Measurements from ENCODE around the gene CYP11A1.

CYP11A1 gene

DNA sequence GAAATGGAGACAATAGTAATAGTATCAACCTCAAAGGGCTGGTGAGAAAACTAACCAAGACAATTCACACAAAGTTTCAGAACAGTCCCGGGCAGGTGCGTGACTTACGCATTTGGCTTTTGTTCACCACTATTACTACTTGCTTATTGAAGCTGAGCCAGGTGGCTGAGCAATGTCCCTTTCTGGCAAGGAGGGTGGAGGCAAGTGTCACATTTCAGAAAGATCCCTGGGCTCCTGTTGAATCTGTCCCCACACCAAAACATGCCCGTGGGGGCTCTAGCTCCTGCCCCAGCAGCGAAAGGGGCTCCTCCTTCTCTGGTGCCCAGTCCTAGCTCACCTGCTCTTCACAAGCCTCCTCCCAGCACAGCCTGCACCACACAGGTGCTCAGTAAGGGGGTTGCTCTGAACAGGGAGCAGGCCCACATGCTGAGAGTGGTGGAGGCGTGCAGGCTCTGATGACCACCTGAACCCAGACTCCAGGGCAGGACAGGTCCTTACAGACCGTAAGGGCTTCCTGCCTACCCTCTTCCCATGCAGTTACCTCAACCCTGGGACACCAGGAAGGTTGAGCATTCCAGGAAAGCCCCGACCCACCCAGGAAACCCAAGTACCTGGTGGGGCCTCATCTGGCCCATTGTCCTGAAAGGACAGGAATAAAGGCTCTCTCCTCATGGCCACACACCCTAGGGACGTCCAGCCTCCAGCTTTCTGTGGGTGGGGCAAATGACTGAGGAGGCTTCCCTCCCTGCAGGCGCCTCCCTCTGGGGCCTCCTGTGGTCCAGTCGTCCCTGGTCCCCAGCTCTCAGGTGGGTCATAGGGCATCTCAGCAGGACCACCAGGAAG is 33.7 kb upstream of the CYP11A1 start:
- no peak overlapping the region for H3K4me3 ChIP-seq (replicated peaks; ENCODE audit: insufficient read depth, low read length)
- no peaks in the 10 kb centered on the region for H3K27me3 ChIP-seq (ENCODE audit: insufficient read depth, poor library complexity, severe bottlenecking)
- DNase-seq (ENCODE audit: low read depth in 1 of 2, low spot score in 1 of 2) = no peak
- TF ChIP-seq SPI1 (IDR thresholded peaks at IDR 0.05; ENCODE audit: borderline replicate concordance, low read depth) = no peak
- no peak for TF ChIP-seq GABPA (IDR thresholded peaks at IDR 0.05; ENCODE audit: low read depth)
- TF ChIP-seq, protein P1, sequence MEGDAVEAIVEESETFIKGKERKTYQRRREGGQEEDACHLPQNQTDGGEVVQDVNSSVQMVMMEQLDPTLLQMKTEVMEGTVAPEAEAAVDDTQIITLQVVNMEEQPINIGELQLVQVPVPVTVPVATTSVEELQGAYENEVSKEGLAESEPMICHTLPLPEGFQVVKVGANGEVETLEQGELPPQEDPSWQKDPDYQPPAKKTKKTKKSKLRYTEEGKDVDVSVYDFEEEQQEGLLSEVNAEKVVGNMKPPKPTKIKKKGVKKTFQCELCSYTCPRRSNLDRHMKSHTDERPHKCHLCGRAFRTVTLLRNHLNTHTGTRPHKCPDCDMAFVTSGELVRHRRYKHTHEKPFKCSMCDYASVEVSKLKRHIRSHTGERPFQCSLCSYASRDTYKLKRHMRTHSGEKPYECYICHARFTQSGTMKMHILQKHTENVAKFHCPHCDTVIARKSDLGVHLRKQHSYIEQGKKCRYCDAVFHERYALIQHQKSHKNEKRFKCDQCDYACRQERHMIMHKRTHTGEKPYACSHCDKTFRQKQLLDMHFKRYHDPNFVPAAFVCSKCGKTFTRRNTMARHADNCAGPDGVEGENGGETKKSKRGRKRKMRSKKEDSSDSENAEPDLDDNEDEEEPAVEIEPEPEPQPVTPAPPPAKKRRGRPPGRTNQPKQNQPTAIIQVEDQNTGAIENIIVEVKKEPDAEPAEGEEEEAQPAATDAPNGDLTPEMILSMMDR (IDR thresholded peaks at IDR 0.05; ENCODE audit: insufficient read depth, low read length) = no peak
- TF ChIP-seq, protein P2, sequence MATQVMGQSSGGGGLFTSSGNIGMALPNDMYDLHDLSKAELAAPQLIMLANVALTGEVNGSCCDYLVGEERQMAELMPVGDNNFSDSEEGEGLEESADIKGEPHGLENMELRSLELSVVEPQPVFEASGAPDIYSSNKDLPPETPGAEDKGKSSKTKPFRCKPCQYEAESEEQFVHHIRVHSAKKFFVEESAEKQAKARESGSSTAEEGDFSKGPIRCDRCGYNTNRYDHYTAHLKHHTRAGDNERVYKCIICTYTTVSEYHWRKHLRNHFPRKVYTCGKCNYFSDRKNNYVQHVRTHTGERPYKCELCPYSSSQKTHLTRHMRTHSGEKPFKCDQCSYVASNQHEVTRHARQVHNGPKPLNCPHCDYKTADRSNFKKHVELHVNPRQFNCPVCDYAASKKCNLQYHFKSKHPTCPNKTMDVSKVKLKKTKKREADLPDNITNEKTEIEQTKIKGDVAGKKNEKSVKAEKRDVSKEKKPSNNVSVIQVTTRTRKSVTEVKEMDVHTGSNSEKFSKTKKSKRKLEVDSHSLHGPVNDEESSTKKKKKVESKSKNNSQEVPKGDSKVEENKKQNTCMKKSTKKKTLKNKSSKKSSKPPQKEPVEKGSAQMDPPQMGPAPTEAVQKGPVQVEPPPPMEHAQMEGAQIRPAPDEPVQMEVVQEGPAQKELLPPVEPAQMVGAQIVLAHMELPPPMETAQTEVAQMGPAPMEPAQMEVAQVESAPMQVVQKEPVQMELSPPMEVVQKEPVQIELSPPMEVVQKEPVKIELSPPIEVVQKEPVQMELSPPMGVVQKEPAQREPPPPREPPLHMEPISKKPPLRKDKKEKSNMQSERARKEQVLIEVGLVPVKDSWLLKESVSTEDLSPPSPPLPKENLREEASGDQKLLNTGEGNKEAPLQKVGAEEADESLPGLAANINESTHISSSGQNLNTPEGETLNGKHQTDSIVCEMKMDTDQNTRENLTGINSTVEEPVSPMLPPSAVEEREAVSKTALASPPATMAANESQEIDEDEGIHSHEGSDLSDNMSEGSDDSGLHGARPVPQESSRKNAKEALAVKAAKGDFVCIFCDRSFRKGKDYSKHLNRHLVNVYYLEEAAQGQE (IDR thresholded peaks at IDR 0.05; ENCODE audit: insufficient replicate concordance, low read depth) = no peak
- no peak for TF ChIP-seq POLR2AphosphoS5 (IDR thresholded peaks at IDR 0.05; ENCODE audit: low read depth)
- no peak overlapping the region for H3K27ac ChIP-seq (replicated peaks)

DNA sequence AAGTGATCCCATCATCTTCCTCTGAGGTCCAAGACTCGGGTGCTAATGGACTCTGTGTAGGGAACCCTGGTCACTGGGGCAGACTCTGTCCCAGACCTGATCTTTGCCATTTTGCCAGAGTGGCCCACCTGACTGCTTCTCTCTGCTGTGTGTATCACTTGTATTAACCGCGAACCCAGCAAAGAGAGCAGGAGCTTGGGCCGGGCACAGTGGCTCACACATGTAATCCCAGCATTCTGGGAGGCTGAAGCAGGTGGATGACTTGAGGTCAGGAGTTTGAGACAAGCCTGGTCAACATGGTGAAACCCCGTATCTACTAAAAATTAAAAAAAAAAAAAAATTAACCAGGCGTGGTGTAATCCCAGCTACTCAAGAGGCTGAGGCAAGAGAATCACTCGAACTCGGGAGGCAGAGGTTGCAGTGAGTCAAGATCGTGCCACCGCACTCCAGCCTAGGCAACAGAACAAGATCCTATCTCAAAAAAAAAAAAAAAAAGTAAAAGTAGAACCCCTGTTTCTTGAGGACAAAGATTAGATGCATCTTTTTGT is 32.9 kb upstream of the CYP11A1 start:
- TF ChIP-seq, protein P1 (IDR thresholded peaks at IDR 0.05; ENCODE audit: insufficient read depth, low read length) = no peak
- TF ChIP-seq SPI1 (IDR thresholded peaks at IDR 0.05; ENCODE audit: borderline replicate concordance, low read depth) (no peak), GABPA (IDR thresholded peaks at IDR 0.05; ENCODE audit: low read depth) (no peak), POLR2AphosphoS5 (IDR thresholded peaks at IDR 0.05; ENCODE audit: low read depth) (no peak)
- TF ChIP-seq, protein P2 (IDR thresholded peaks at IDR 0.05; ENCODE audit: insufficient replicate concordance, low read depth) = no peak
- H3K27me3 ChIP-seq (ENCODE audit: insufficient read depth, poor library complexity, severe bottlenecking) = no peaks in the 10 kb centered on the region
- H3K27ac ChIP-seq (replicated peaks) = no peak overlapping the region
- no peak overlapping the region for H3K4me3 ChIP-seq (replicated peaks; ENCODE audit: insufficient read depth, low read length)
- DNase-seq (ENCODE audit: low read depth in 1 of 2, low spot score in 1 of 2) = no peak

DNA sequence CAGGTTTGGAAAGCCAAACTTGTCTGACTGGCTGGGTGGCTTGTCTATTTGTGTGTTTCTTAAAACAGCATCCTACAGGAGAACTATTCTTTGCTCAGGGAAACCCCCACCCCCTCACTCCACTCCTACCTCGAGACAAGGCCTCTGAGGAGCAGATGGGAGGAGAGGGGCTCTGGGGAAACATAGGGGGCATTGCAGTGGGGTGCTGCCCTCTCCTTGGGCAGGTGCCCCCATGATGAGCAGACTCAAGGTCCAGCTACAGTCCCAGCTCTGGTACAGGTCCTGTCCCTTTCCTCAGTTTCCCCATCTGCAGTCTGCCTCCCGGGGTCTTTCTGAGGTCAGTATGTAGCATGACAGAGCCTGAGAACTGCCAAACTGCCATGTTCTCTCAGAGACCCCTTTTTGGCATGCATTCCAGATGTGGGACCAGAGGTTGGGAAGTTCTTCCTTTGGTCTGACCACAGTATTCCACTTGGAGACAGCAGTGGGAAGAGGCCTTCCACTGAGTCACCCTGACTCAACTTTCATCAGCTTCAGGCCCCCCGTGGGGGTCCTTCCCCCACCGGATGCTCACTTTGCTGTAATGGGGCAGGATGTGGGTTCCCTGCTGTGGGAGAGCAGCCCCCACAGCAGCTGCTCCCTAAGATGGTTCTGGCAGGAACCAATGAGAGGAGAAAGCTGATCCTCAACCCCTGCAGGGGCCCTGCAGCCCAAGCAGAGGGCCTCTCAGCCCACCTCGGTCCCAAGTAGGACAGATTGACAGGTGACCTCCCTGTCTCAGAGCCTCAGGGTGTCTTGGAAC is 32.3 kb upstream of the CYP11A1 start:
- DNase-seq (ENCODE audit: low read depth in 1 of 2, low spot score in 1 of 2) = no peak
- Histone ChIP-seq H3K27ac (replicated peaks) (no peak overlapping the region), H3K27me3 (ENCODE audit: insufficient read depth, poor library complexity, severe bottlenecking) (no peaks in the 10 kb centered on the region), H3K4me3 (replicated peaks; ENCODE audit: insufficient read depth, low read length) (no peak overlapping the region)
- TF ChIP-seq SPI1 (IDR thresholded peaks at IDR 0.05; ENCODE audit: borderline replicate concordance, low read depth) (no peak), POLR2AphosphoS5 (IDR thresholded peaks at IDR 0.05; ENCODE audit: low read depth) (no peak), GABPA (IDR thresholded peaks at IDR 0.05; ENCODE audit: low read depth) (no peak)
- TF ChIP-seq, protein P1 (IDR thresholded peaks at IDR 0.05; ENCODE audit: insufficient read depth, low read length) = no peak
- TF ChIP-seq, protein P2 (IDR thresholded peaks at IDR 0.05; ENCODE audit: insufficient replicate concordance, low read depth) = no peak

All from HL-60 (cell line).